Lower leg skin (tissue), 3 donors: ENCODE data around the gene IQSEC3.

ENCODE experiments used
- POLR2A ChIP-seq, 2 donors: fragments of 450-650 bp; IDR thresholded peaks; one replicate each; pipeline ENCODE4 v1.6.1; 2016 to 2017; ENCODE audit warnings: antibody characterized with exemption in 2 of 2, mild to moderate bottlenecking in 1 of 2, moderate library complexity in 1 of 2
- TF ChIP-seq, protein P1 (sequence below), 3 donors: fragments of 450-650 bp; IDR thresholded peaks; one replicate each; pipeline ENCODE4 v1.5.1; 2016; ENCODE audit warnings: antibody characterized with exemption in 3 of 3, mild to moderate bottlenecking in 3 of 3, moderate library complexity in 2 of 3

DNA sequence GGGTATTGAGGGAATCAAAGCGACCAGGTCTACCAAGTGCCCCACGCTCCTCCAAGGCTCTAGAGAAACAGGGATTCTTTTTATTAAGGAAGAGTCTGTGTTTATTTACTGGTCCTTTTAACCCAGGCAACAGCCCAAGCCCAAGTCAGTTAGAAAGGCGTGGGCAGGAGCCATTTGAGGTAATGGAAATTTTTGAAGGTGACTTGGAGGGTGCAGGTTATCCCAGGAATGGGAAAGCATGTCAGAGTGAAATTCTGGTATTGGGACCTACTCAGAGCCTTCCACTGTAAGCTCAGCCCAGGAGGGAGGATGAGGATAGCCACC is 144.5 kb downstream of the IQSEC3 start:
- no peak for TF ChIP-seq POLR2A (IDR thresholded peaks at IDR 0.05)
- TF ChIP-seq, protein P1, sequence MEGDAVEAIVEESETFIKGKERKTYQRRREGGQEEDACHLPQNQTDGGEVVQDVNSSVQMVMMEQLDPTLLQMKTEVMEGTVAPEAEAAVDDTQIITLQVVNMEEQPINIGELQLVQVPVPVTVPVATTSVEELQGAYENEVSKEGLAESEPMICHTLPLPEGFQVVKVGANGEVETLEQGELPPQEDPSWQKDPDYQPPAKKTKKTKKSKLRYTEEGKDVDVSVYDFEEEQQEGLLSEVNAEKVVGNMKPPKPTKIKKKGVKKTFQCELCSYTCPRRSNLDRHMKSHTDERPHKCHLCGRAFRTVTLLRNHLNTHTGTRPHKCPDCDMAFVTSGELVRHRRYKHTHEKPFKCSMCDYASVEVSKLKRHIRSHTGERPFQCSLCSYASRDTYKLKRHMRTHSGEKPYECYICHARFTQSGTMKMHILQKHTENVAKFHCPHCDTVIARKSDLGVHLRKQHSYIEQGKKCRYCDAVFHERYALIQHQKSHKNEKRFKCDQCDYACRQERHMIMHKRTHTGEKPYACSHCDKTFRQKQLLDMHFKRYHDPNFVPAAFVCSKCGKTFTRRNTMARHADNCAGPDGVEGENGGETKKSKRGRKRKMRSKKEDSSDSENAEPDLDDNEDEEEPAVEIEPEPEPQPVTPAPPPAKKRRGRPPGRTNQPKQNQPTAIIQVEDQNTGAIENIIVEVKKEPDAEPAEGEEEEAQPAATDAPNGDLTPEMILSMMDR (IDR thresholded peaks at IDR 0.05): no peak
